Dendritic cell treated with granulocyte-macrophage colony-stimulating factor and Interleukin-4, amounts not matched to agents 40 ng/mL and 50 ng/mL, for 4 days (primary cell): Measurements from ENCODE around the gene TMEM250.

Experiments
- H3K27ac Mint-ChIP-seq: one replicate; pipeline ENCODE4 v1.8.0; 2022; ENCODE audit warnings: mild to moderate bottlenecking, mixed read lengths
- H3K27me3 Mint-ChIP-seq: one replicate; pipeline ENCODE4 v1.8.0; 2022; ENCODE audit warnings: mild to moderate bottlenecking, mixed read lengths
- H3K36me3 Mint-ChIP-seq: one replicate; pipeline ENCODE4 v1.8.0; 2022; ENCODE audit warnings: low read depth, mixed read lengths
- H3K4me1 Mint-ChIP-seq: one replicate; pipeline ENCODE4 v1.8.0; 2022; ENCODE audit warnings: low read depth, mixed read lengths
- H3K4me3 Mint-ChIP-seq: one replicate; pipeline ENCODE4 v1.8.0; 2022; ENCODE audit warnings: mild to moderate bottlenecking, moderate library complexity, mixed read lengths
- H3K9me3 Mint-ChIP-seq: one replicate; pipeline ENCODE4 v1.8.0; 2022; ENCODE audit warnings: mixed read lengths
- intact Hi-C: fragments of 100-400 bp; cut with micrococcal nuclease; formaldehyde crosslinking; loops from one replicate; pipeline ENCODE4 v1.15.0; 2022

TMEM250 gene

GRCh38 chr9:136131629-136132511 lies 13.2 kb upstream of the TMEM250 start:
- H3K9me3 Mint-ChIP-seq: no peaks in the 10 kb centered on the region
- H3K36me3 Mint-ChIP-seq: no peaks in the 10 kb centered on the region
- peaks cover 7% of the 10 kb centered on the region for H3K4me1 Mint-ChIP-seq
- H3K27ac Mint-ChIP-seq: no peak overlapping the region
- peaks cover 76% of the 10 kb centered on the region for H3K27me3 Mint-ChIP-seq
- intact Hi-C loops: no loop called here
- H3K4me3 Mint-ChIP-seq: no peak overlapping the region

- Mint-ChIP-seq H3K27ac (no peak overlapping the region), H3K4me1 (peaks cover 7% of the 10 kb centered on the region), H3K4me3 (no peak overlapping the region), H3K27me3 (peaks cover 63% of the 10 kb centered on the region), H3K9me3 (peaks cover 11% of the 10 kb centered on the region), H3K36me3 (no peaks in the 10 kb centered on the region)
- intact Hi-C loops: no loop called here
Observed at GRCh38 chr9:136129176-136129575, 10.5 kb upstream of the TMEM250 start.

GRCh38 chr9:136128436-136128835 lies 9.8 kb upstream of the TMEM250 start:
- peaks cover 3% of the 10 kb centered on the region for H3K4me1 Mint-ChIP-seq
- H3K27me3 Mint-ChIP-seq: peaks cover 63% of the 10 kb centered on the region
- intact Hi-C loops: no loop called here
- no peaks in the 10 kb centered on the region for H3K36me3 Mint-ChIP-seq
- no peak overlapping the region for H3K27ac Mint-ChIP-seq
- H3K4me3 Mint-ChIP-seq: no peak overlapping the region
- peaks cover 11% of the 10 kb centered on the region for H3K9me3 Mint-ChIP-seq

GRCh38 chr9:136127313-136127712 lies 8.6 kb upstream of the TMEM250 start:
- intact Hi-C loops: no loop called here
- H3K4me1 Mint-ChIP-seq: peaks cover 8% of the 10 kb centered on the region
- H3K9me3 Mint-ChIP-seq: peaks cover 11% of the 10 kb centered on the region
- H3K27me3 Mint-ChIP-seq: peaks cover 61% of the 10 kb centered on the region
- H3K27ac Mint-ChIP-seq: no peak overlapping the region
- H3K36me3 Mint-ChIP-seq: no peaks in the 10 kb centered on the region
- H3K4me3 Mint-ChIP-seq: no peak overlapping the region

GRCh38 chr9:136124976-136125692 lies 6.5 kb upstream of the TMEM250 start:
- intact Hi-C loops: loop anchor here (5.0 kb wide), 1 partner anchor 258 kb away; no protein-coding TSS in a partner anchor
- Mint-ChIP-seq H3K27me3 (peaks cover 40% of the 10 kb centered on the region), H3K27ac (no peak overlapping the region), H3K9me3 (peaks cover 11% of the 10 kb centered on the region), H3K4me3 (no peak overlapping the region), H3K4me1 (peaks cover 14% of the 10 kb centered on the region), H3K36me3 (no peaks in the 10 kb centered on the region)

- H3K27ac Mint-ChIP-seq: peak overlapping the region; percentile 47
- H3K36me3 Mint-ChIP-seq: peaks cover 3% of the 10 kb centered on the region
- intact Hi-C loops: loop anchor here (5.0 kb wide), 1 partner anchor 255 kb away; no protein-coding TSS in a partner anchor
- H3K9me3 Mint-ChIP-seq: peaks cover 11% of the 10 kb centered on the region
- peaks cover 15% of the 10 kb centered on the region for H3K4me1 Mint-ChIP-seq
- peak overlapping the region; percentile 64 for H3K4me3 Mint-ChIP-seq
- H3K27me3 Mint-ChIP-seq: peaks cover 29% of the 10 kb centered on the region
Observed at GRCh38 chr9:136122425-136123383, 4.0 kb upstream of the TMEM250 start.

GRCh38 chr9:136121801-136122200 lies 3.1 kb upstream of the TMEM250 start:
- H3K27ac Mint-ChIP-seq: no peak overlapping the region
- H3K4me3 Mint-ChIP-seq: no peak overlapping the region
- peaks cover 24% of the 10 kb centered on the region for H3K4me1 Mint-ChIP-seq
- intact Hi-C loops: loop anchor here (5.0 kb wide), 1 partner anchor 254 kb away; no protein-coding TSS in a partner anchor
- H3K36me3 Mint-ChIP-seq: peaks cover 12% of the 10 kb centered on the region
- H3K9me3 Mint-ChIP-seq: peaks cover 11% of the 10 kb centered on the region
- peaks cover 24% of the 10 kb centered on the region for H3K27me3 Mint-ChIP-seq

- peaks cover 32% of the 10 kb centered on the region for H3K4me1 Mint-ChIP-seq
- no peak overlapping the region for H3K4me3 Mint-ChIP-seq
- peaks cover 21% of the 10 kb centered on the region for H3K27me3 Mint-ChIP-seq
- H3K9me3 Mint-ChIP-seq: peaks cover 9% of the 10 kb centered on the region
- no peak overlapping the region for H3K27ac Mint-ChIP-seq
- intact Hi-C loops: loop anchor here (5.0 kb wide), 1 partner anchor 253 kb away; no protein-coding TSS in a partner anchor
- peaks cover 25% of the 10 kb centered on the region for H3K36me3 Mint-ChIP-seq
Observed at GRCh38 chr9:136120438-136120844, 1.8 kb upstream of the TMEM250 start.

- peak overlapping the region; percentile 74 for H3K4me3 Mint-ChIP-seq
- peak overlapping the region; percentile 80 for H3K27ac Mint-ChIP-seq
- H3K9me3 Mint-ChIP-seq: peaks cover 4% of the 10 kb centered on the region
- intact Hi-C loops: loop anchor here (1.0 to 5.0 kb wide), 4 partner anchors 25 to 253 kb away; partner anchors contain the start of gene NACC2
- peaks cover 31% of the 10 kb centered on the region for H3K36me3 Mint-ChIP-seq
- peaks cover 16% of the 10 kb centered on the region for H3K27me3 Mint-ChIP-seq
- peaks cover 37% of the 10 kb centered on the region for H3K4me1 Mint-ChIP-seq
Observed at GRCh38 chr9:136119883-136120393, 1.3 kb upstream of the TMEM250 start.

GRCh38 chr9:136119061-136119882 lies 597 bp upstream of the TMEM250 start:
- Mint-ChIP-seq H3K27ac (peak overlapping the region; percentile 80), H3K9me3 (no peaks in the 10 kb centered on the region), H3K36me3 (peaks cover 37% of the 10 kb centered on the region), H3K4me1 (peaks cover 41% of the 10 kb centered on the region), H3K4me3 (peak overlapping the region; percentile 74), H3K27me3 (peaks cover 13% of the 10 kb centered on the region)
- intact Hi-C loops: loop anchor here (1.0 to 5.0 kb wide), 3 partner anchors 24 to 152 kb away; partner anchors contain the start of gene NACC2

- no peaks in the 10 kb centered on the region for H3K9me3 Mint-ChIP-seq
- H3K36me3 Mint-ChIP-seq: peaks cover 48% of the 10 kb centered on the region
- H3K4me1 Mint-ChIP-seq: peaks cover 53% of the 10 kb centered on the region
- peak overlapping the region; percentile 76 for H3K4me3 Mint-ChIP-seq
- peaks cover 3% of the 10 kb centered on the region for H3K27me3 Mint-ChIP-seq
- peak overlapping the region; percentile 82 for H3K27ac Mint-ChIP-seq
- intact Hi-C loops: loop anchor here (2.0 to 5.0 kb wide), 2 partner anchors 23 to 41 kb away; partner anchors contain the start of gene NACC2
Observed at GRCh38 chr9:136117916-136118319, 757 bp downstream of the TMEM250 start.

- H3K4me3 Mint-ChIP-seq: peak overlapping the region; percentile 76
- intact Hi-C loops: loop anchor here (5.0 kb wide), 1 partner anchor 40 kb away; no protein-coding TSS in a partner anchor
- H3K4me1 Mint-ChIP-seq: peaks cover 47% of the 10 kb centered on the region
- H3K9me3 Mint-ChIP-seq: no peaks in the 10 kb centered on the region
- peaks cover 48% of the 10 kb centered on the region for H3K36me3 Mint-ChIP-seq
- peak overlapping the region; percentile 82 for H3K27ac Mint-ChIP-seq
- H3K27me3 Mint-ChIP-seq: peaks cover under 1% of the 10 kb centered on the region
Observed at GRCh38 chr9:136117291-136117915, 1.3 kb downstream of the TMEM250 start.
